Activated T-helper 2 cell treated with anti-CD3 and anti-CD28 coated beads, Interferon-gamma antibody, Interleukin-2, Interleukin-4, amounts not matched to agents 10 μg/mL and 5 μg/mL and 100 μg/mL, durations not matched to agents 14 hours and 24 hours and 36 hours (primary cell): ENCODE results near the gene ADAMTS4. TPM values are rescaled to one million over a fixed set of nuclear protein-coding genes. Genes with fewer than 3 reads are reported as not detected.

ENCODE experiments used
- DNase-seq: peaks from one replicate; pipeline ENCODE4 v3.0.0; 2021; ENCODE audit warnings: low spot score
- H3K27ac Mint-ChIP-seq: one replicate; pipeline ENCODE4 v1.8.0; 2021; ENCODE audit warnings: mixed read lengths
- H3K27me3 Mint-ChIP-seq: one replicate; pipeline ENCODE4 v1.8.0; 2021; ENCODE audit warnings: low read depth, mixed read lengths
- H3K36me3 Mint-ChIP-seq: one replicate; pipeline ENCODE4 v1.8.0; 2021; ENCODE audit warnings: low read depth, mixed read lengths
- H3K4me1 Mint-ChIP-seq: one replicate; pipeline ENCODE4 v1.8.0; 2021; ENCODE audit warnings: low read depth, mixed read lengths
- H3K4me3 Mint-ChIP-seq: one replicate; pipeline ENCODE4 v1.8.0; 2021; ENCODE audit warnings: low read depth, mild to moderate bottlenecking, moderate library complexity, mixed read lengths
- H3K9me3 Mint-ChIP-seq: one replicate; pipeline ENCODE4 v1.8.0; 2021; ENCODE audit warnings: mixed read lengths
- intact Hi-C: fragments of 100-400 bp; cut with micrococcal nuclease; formaldehyde crosslinking; loops from one replicate; pipeline ENCODE4 v1.15.1; 2023
- total RNA-seq: library from RNA; stranded (reverse); gene quantifications from 2 replicates; pipeline ENCODE4 v1.2.3, GENCODE V29; 2022

Gene ADAMTS4
- total RNA-seq, 1 donor from 2014 or later, result 0.05 TPM

- intact Hi-C loops, result no loop called here
- Mint-ChIP-seq H3K9me3 (no peaks in the 10 kb centered on the region), H3K4me1 (peaks cover 24% of the 10 kb centered on the region), H3K36me3 (peaks cover 8% of the 10 kb centered on the region), H3K27ac (no peak overlapping the region), H3K4me3 (no peak overlapping the region), H3K27me3 (no peaks in the 10 kb centered on the region)
- no peak for DNase-seq
Observed at GRCh38 chr1:161198194-161198896, 509 bp downstream of the ADAMTS4 start.

- H3K27ac Mint-ChIP-seq, result no peak overlapping the region
- intact Hi-C loops, result no loop called here
- H3K4me1 Mint-ChIP-seq, result peaks cover 26% of the 10 kb centered on the region
- no peaks in the 10 kb centered on the region for H3K9me3 Mint-ChIP-seq
- H3K4me3 Mint-ChIP-seq, result no peak overlapping the region
- peaks cover 4% of the 10 kb centered on the region for H3K36me3 Mint-ChIP-seq
- no peak for DNase-seq
- H3K27me3 Mint-ChIP-seq, result no peaks in the 10 kb centered on the region
Observed at GRCh38 chr1:161197560-161198193, 1.2 kb downstream of the ADAMTS4 start.

GRCh38 chr1:161196521-161197451 lies 2.1 kb downstream of the ADAMTS4 start:
- intact Hi-C loops, result no loop called here
- Mint-ChIP-seq H3K27me3 (no peaks in the 10 kb centered on the region), H3K27ac (no peak overlapping the region), H3K9me3 (no peaks in the 10 kb centered on the region), H3K4me3 (no peak overlapping the region), H3K4me1 (peaks cover 29% of the 10 kb centered on the region), H3K36me3 (no peaks in the 10 kb centered on the region)
- no peak for DNase-seq

GRCh38 chr1:161196111-161196510 lies 2.7 kb downstream of the ADAMTS4 start:
- Mint-ChIP-seq H3K4me3 (no peak overlapping the region), H3K9me3 (no peaks in the 10 kb centered on the region), H3K27me3 (no peaks in the 10 kb centered on the region), H3K27ac (no peak overlapping the region), H3K4me1 (peaks cover 24% of the 10 kb centered on the region), H3K36me3 (no peaks in the 10 kb centered on the region)
- intact Hi-C loops, result no loop called here
- DNase-seq, result no peak

GRCh38 chr1:161195171-161195570 lies 3.7 kb downstream of the ADAMTS4 start:
- intact Hi-C loops, result no loop called here
- DNase-seq, result no peak
- Mint-ChIP-seq H3K9me3 (no peaks in the 10 kb centered on the region), H3K4me3 (no peak overlapping the region), H3K27ac (no peak overlapping the region), H3K27me3 (no peaks in the 10 kb centered on the region), H3K4me1 (peaks cover 19% of the 10 kb centered on the region), H3K36me3 (no peaks in the 10 kb centered on the region)

GRCh38 chr1:161193561-161194235 lies 5.2 kb downstream of the ADAMTS4 start:
- H3K4me1 Mint-ChIP-seq, result peaks cover 15% of the 10 kb centered on the region
- H3K27me3 Mint-ChIP-seq, result no peaks in the 10 kb centered on the region
- H3K9me3 Mint-ChIP-seq, result no peaks in the 10 kb centered on the region
- no peak for DNase-seq
- no peak overlapping the region for H3K27ac Mint-ChIP-seq
- H3K4me3 Mint-ChIP-seq, result no peak overlapping the region
- intact Hi-C loops, result loop anchor here (5.0 kb wide), 1 partner anchor 189 kb away; no protein-coding TSS in a partner anchor
- H3K36me3 Mint-ChIP-seq, result no peaks in the 10 kb centered on the region

- intact Hi-C loops, result loop anchor here (5.0 kb wide), 1 partner anchor 190 kb away; no protein-coding TSS in a partner anchor
- peaks cover 17% of the 10 kb centered on the region for H3K4me1 Mint-ChIP-seq
- H3K9me3 Mint-ChIP-seq, result no peaks in the 10 kb centered on the region
- H3K27me3 Mint-ChIP-seq, result no peaks in the 10 kb centered on the region
- H3K4me3 Mint-ChIP-seq, result no peak overlapping the region
- DNase-seq, result peak; percentile 63
- no peaks in the 10 kb centered on the region for H3K36me3 Mint-ChIP-seq
- peak overlapping the region; percentile 74 for H3K27ac Mint-ChIP-seq
Observed at GRCh38 chr1:161192476-161193465, 6.1 kb downstream of the ADAMTS4 start.

- peaks cover 20% of the 10 kb centered on the region for H3K4me1 Mint-ChIP-seq
- H3K36me3 Mint-ChIP-seq, result no peaks in the 10 kb centered on the region
- H3K9me3 Mint-ChIP-seq, result no peaks in the 10 kb centered on the region
- H3K27me3 Mint-ChIP-seq, result no peaks in the 10 kb centered on the region
- H3K4me3 Mint-ChIP-seq, result no peak overlapping the region
- DNase-seq, result no peak
- no peak overlapping the region for H3K27ac Mint-ChIP-seq
- intact Hi-C loops, result loop anchor here (5.0 kb wide), 1 partner anchor 190 kb away; no protein-coding TSS in a partner anchor
Observed at GRCh38 chr1:161191971-161192370, 6.9 kb downstream of the ADAMTS4 start.

- Mint-ChIP-seq H3K27me3 (no peaks in the 10 kb centered on the region), H3K27ac (no peak overlapping the region), H3K9me3 (no peaks in the 10 kb centered on the region), H3K36me3 (no peaks in the 10 kb centered on the region), H3K4me3 (no peak overlapping the region), H3K4me1 (peaks cover 26% of the 10 kb centered on the region)
- intact Hi-C loops, result loop anchor here (5.0 kb wide), 1 partner anchor 191 kb away; no protein-coding TSS in a partner anchor
- no peak for DNase-seq
Observed at GRCh38 chr1:161190962-161191521, 7.8 kb downstream of the ADAMTS4 start.

- intact Hi-C loops, result no loop called here
- no peaks in the 10 kb centered on the region for H3K27me3 Mint-ChIP-seq
- H3K9me3 Mint-ChIP-seq, result no peaks in the 10 kb centered on the region
- DNase-seq, result no peak
- H3K27ac Mint-ChIP-seq, result no peak overlapping the region
- peaks cover 39% of the 10 kb centered on the region for H3K4me1 Mint-ChIP-seq
- no peaks in the 10 kb centered on the region for H3K36me3 Mint-ChIP-seq
- H3K4me3 Mint-ChIP-seq, result no peak overlapping the region
Observed at GRCh38 chr1:161189036-161189435, 9.8 kb downstream of the ADAMTS4 start.

GRCh38 chr1:161188381-161188780 lies 10.5 kb downstream of the ADAMTS4 start:
- Mint-ChIP-seq H3K27me3 (no peaks in the 10 kb centered on the region), H3K4me1 (peaks cover 43% of the 10 kb centered on the region), H3K4me3 (no peak overlapping the region), H3K9me3 (no peaks in the 10 kb centered on the region), H3K36me3 (no peaks in the 10 kb centered on the region), H3K27ac (no peak overlapping the region)
- intact Hi-C loops, result no loop called here
- no peak for DNase-seq
